ENCODE measurements around the gene UNC45B.
"Not testable (repeated sequence)": the region's sequence is repeated elsewhere in the genome, so short reads cannot be mapped to it uniquely, and the experiment has no call there.

Gene UNC45B, protein sequence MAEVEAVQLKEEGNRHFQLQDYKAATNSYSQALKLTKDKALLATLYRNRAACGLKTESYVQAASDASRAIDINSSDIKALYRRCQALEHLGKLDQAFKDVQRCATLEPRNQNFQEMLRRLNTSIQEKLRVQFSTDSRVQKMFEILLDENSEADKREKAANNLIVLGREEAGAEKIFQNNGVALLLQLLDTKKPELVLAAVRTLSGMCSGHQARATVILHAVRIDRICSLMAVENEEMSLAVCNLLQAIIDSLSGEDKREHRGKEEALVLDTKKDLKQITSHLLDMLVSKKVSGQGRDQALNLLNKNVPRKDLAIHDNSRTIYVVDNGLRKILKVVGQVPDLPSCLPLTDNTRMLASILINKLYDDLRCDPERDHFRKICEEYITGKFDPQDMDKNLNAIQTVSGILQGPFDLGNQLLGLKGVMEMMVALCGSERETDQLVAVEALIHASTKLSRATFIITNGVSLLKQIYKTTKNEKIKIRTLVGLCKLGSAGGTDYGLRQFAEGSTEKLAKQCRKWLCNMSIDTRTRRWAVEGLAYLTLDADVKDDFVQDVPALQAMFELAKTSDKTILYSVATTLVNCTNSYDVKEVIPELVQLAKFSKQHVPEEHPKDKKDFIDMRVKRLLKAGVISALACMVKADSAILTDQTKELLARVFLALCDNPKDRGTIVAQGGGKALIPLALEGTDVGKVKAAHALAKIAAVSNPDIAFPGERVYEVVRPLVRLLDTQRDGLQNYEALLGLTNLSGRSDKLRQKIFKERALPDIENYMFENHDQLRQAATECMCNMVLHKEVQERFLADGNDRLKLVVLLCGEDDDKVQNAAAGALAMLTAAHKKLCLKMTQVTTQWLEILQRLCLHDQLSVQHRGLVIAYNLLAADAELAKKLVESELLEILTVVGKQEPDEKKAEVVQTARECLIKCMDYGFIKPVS

DNA sequence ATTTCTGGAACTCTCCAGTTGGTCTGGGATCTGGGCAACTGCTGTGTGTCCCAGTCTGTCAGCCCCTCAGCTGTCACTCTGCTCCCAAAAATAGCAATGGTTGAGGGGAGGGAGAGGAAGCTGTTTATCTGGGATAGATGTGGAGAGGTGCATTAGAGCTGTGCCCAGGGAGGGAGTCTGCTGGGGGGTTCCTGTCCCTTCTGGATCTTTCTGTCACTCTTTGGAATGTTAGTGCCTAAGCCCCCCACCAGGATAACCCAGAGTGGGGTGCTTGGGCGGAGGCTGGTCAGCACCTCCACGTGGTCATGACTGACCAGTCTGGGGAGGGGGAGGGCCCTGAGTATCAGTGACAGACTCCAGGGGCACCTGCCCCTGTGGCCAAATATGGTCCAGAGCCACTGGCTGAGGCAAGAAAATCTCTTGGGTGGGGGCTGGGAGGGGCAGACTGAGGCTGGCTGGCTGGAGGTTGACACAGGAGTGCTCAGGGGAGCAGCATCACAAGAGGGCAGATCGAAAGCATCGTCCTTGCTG lies at the start of gene UNC45B:
Gene UNC45B, plus strand, starts transcription at position 443 of the 531 bp plus-strand sequence. CDS start 447 bp downstream, outside the sequence.
- Histone ChIP-seq H3K9ac (ENCODE audit: low read depth, low read length) (no peak within 1 kb of the TSS), H3K36me3 (ENCODE audit: insufficient read depth, low read depth, low read length) (no peaks in the 10 kb centered on the region), H3K27me3 (ENCODE audit: insufficient read depth, low read length) (no peaks in the 10 kb centered on the region), H3K4me1 (ENCODE audit: insufficient read depth, low read length) (no peaks in the 10 kb centered on the region), H3K27ac (ENCODE audit: low read length) (no peak within 1 kb of the TSS), H3K4me3 (ENCODE audit: low read length) (no peak within 1 kb of the TSS), H3K9me3 (ENCODE audit: insufficient read depth, low read depth, low read length) (no peaks in the 10 kb centered on the region)

DNA sequence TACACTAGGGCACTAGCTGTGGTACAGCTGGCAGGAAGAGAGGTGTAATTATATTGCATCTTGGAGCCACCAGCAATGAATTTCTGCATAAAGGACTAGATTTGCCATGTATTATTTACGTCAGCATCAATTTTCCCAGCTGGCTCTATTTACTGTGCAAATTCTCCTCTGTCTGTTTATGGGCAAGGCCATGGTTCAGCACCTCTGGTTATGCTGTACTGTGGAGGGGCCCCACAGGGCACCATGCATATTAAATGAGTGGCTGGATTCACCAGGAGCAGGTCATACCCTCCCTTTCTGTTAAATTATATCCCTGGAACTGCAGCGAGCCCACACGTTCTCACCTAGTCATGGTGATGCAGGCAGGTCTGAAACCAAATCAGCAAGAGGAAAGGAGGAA lies 47.7 kb upstream of the UNC45B start:
- H3K36me3 ChIP-seq (ENCODE audit: insufficient read depth, low read depth, low read length): peaks cover 42% of the 10 kb centered on the region
- no peak overlapping the region for H3K4me3 ChIP-seq (ENCODE audit: low read length)

DNA sequence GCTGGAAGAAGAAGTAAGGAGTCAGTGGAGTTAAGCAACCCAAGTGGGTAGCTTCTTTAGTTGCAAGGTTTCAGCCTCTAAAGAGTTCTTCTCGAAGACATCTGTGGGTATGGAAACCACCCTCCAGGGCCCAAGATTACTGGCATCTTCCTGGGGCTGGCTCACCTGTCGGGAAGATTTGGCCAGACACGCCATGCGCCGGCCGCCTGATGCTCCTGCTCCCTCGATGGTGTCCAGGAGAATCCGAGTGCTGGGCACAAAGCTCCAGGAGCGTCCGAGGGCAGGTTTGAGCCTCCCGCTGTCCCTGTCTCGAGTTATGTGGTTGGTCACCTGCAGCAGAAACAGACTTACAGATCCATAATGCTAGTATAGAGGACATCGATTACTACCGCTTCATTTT lies 46.6 kb upstream of the UNC45B start:
- no peak overlapping the region for H3K27ac ChIP-seq (ENCODE audit: low read length)
- H3K9ac ChIP-seq (ENCODE audit: low read depth, low read length): no peak overlapping the region
- peaks cover 47% of the 10 kb centered on the region for H3K36me3 ChIP-seq (ENCODE audit: insufficient read depth, low read depth, low read length)
- no peaks in the 10 kb centered on the region for H3K27me3 ChIP-seq (ENCODE audit: insufficient read depth, low read length)
- H3K4me3 ChIP-seq (ENCODE audit: low read length): no peak overlapping the region
- no peaks in the 10 kb centered on the region for H3K4me1 ChIP-seq (ENCODE audit: insufficient read depth, low read length)
- H3K9me3 ChIP-seq (ENCODE audit: insufficient read depth, low read depth, low read length): no peaks in the 10 kb centered on the region

More for the DNA sequence above, 47.7 kb upstream of the UNC45B start:
- Histone ChIP-seq H3K27ac (ENCODE audit: low read length) (no peak overlapping the region), H3K27me3 (ENCODE audit: insufficient read depth, low read length) (no peaks in the 10 kb centered on the region), H3K4me1 (ENCODE audit: insufficient read depth, low read length) (no peaks in the 10 kb centered on the region), H3K9me3 (ENCODE audit: insufficient read depth, low read depth, low read length) (no peaks in the 10 kb centered on the region), H3K9ac (ENCODE audit: low read depth, low read length) (no peak overlapping the region)

DNA sequence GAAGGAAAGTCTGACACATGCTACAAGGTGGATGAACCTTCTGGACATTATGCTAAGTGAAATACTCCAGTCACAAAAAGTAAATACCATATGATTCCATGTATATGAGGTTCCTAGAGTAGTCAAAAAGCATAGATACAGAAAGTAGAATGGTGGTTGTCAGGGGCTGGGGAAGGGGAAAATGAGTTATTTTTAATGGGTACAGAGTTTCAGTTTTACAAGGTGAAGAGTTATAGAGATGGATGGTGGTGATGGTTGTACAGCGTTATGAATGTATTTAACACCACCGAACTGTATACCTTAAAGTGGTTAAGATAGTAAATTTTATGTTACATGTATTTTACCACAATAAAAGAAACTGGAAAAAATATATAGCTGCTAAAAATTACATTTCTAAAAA lies 45.9 kb upstream of the UNC45B start:
- Histone ChIP-seq H3K4me1 (ENCODE audit: insufficient read depth, low read length) (no peaks in the 10 kb centered on the region), H3K27me3 (ENCODE audit: insufficient read depth, low read length) (no peaks in the 10 kb centered on the region), H3K9me3 (ENCODE audit: insufficient read depth, low read depth, low read length) (no peaks in the 10 kb centered on the region), H3K27ac (ENCODE audit: low read length) (no peak overlapping the region), H3K4me3 (ENCODE audit: low read length) (no peak overlapping the region), H3K9ac (ENCODE audit: low read depth, low read length) (no peak overlapping the region), H3K36me3 (ENCODE audit: insufficient read depth, low read depth, low read length) (peaks cover 53% of the 10 kb centered on the region)

DNA sequence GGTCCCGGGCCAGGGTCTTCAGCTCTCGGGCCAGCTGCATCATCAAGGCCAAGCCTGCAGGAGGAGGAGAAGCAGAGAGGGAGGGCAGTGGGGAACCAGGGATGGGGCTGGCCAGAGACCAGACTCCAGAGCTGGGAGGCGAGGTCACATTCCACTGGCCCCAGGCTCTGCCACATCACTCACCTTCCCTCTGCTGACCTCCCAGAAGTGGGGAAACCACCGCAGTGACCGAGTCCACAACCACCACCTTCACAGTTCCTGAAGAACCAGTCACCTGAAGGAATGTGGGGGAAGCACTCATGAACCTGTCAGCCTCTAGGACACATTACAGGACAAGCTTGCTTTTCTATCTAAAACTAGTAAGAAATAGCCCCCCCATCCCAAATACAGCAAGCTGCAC lies 44.3 kb upstream of the UNC45B start:
- no peaks in the 10 kb centered on the region for H3K9me3 ChIP-seq (ENCODE audit: insufficient read depth, low read depth, low read length)
- H3K27ac ChIP-seq (ENCODE audit: low read length): no peak overlapping the region
- peaks cover 53% of the 10 kb centered on the region for H3K36me3 ChIP-seq (ENCODE audit: insufficient read depth, low read depth, low read length)
- no peaks in the 10 kb centered on the region for H3K4me1 ChIP-seq (ENCODE audit: insufficient read depth, low read length)
- no peak overlapping the region for H3K9ac ChIP-seq (ENCODE audit: low read depth, low read length)
- no peaks in the 10 kb centered on the region for H3K27me3 ChIP-seq (ENCODE audit: insufficient read depth, low read length)
- no peak overlapping the region for H3K4me3 ChIP-seq (ENCODE audit: low read length)

DNA sequence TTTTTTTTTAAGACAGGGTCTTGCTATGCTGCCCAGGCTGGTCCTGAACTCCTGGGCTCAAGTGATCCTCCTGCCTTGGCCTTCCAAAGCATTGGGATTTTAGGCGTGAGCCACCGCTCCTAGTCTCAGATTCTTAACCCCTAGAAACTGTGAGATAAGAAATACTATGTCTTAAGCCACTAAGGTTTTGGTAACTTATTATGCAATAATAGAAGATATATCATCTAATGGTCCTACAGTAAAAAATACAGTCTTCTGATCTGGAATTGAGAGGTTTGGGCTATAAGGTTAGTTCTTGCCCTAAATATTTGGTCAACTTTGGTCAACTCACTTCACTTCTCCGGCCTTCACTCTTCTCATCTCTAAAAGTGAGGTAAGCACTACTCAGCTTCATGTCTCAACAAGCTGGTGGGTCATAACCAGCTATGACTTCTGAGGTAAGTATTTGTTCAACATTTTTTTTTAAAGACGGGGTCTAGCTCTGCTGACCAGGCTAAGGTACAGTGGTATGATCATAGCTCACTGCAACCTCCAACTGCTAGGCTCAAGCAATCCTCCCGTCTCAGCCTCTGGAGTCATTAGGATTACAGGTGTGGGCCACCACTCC lies 42.7 kb upstream of the UNC45B start:
- H3K27me3 ChIP-seq (ENCODE audit: insufficient read depth, low read length): no peaks in the 10 kb centered on the region
- peaks cover 43% of the 10 kb centered on the region for H3K36me3 ChIP-seq (ENCODE audit: insufficient read depth, low read depth, low read length)
- no peaks in the 10 kb centered on the region for H3K4me1 ChIP-seq (ENCODE audit: insufficient read depth, low read length)
- H3K9me3 ChIP-seq (ENCODE audit: insufficient read depth, low read depth, low read length): no peaks in the 10 kb centered on the region
- no peak overlapping the region for H3K27ac ChIP-seq (ENCODE audit: low read length)
- no peak overlapping the region for H3K9ac ChIP-seq (ENCODE audit: low read depth, low read length)
- no peak overlapping the region for H3K4me3 ChIP-seq (ENCODE audit: low read length)

DNA sequence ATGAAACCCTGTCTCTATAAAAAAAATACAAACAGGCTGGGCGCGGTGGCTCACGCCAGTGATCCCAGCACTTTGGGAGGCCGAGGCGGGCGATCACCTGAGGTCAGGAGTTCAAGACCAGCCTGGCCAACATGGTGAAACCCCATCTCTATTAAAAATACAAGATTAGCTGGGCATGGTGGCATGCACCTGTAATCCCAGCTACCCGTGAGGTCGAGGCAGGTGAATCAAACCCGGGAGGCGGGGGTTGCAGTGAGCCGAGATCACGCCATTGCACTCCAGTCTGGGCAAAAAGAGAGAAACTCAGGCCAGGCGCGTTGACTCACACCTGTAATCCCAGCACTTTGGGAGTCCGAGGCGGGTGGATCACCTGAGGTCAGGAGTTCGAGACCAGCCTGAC lies 36.8 kb upstream of the UNC45B start:
- not testable (repeated sequence) for H3K9ac ChIP-seq (ENCODE audit: low read depth, low read length); H3K36me3 ChIP-seq (ENCODE audit: insufficient read depth, low read depth, low read length); H3K4me1 ChIP-seq (ENCODE audit: insufficient read depth, low read length); H3K4me3 ChIP-seq (ENCODE audit: low read length); H3K27ac ChIP-seq (ENCODE audit: low read length); H3K27me3 ChIP-seq (ENCODE audit: insufficient read depth, low read length); H3K9me3 ChIP-seq (ENCODE audit: insufficient read depth, low read depth, low read length)

DNA sequence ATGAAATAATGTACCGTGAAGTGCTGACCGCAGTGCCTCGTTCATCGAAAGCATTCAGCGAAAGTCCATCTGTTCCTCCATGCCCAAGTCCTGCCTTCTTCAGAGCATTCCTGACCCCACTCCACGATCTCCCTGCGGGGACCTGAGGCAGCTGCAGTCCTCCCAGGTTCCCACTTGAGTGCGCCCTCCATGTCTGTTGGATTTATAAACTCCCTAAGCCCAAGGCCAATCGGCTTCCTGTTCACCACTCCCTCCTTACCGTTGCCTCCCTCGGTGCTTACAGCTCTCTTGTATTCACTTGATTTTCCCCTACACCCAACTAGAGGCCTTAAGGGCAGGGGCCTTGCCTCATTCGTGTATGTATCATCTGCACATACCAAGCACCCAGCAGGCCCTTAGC lies 30.8 kb upstream of the UNC45B start:
- Histone ChIP-seq H3K4me1 (ENCODE audit: insufficient read depth, low read length) (no peaks in the 10 kb centered on the region; the same call in 1 of the 2 replicates), H3K36me3 (ENCODE audit: insufficient read depth, low read depth, low read length) (no peaks in the 10 kb centered on the region), H3K9me3 (ENCODE audit: insufficient read depth, low read depth, low read length) (no peaks in the 10 kb centered on the region), H3K9ac (ENCODE audit: low read depth, low read length) (no peak overlapping the region), H3K27me3 (ENCODE audit: insufficient read depth, low read length) (peaks cover 15% of the 10 kb centered on the region), H3K27ac (ENCODE audit: low read length) (no peak overlapping the region), H3K4me3 (ENCODE audit: low read length) (no peak overlapping the region)

DNA sequence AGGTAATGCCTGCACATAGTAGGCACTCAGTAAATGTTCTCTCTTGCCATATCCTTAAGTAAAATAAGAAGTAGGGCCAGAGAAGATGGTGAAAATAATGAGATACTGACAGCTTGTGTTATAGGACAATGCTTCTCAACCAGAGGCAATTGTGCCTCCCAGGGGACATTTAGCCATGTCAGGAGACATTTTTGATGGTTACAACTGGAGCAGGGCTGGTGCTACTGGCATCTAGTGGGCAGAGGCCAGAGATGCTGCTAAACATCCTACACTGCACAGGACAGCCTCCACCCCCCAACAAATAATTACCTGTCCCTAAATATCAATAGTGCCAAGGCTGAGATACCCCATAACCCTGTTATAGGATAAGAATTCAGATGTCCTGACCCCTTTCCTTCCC lies 29.6 kb upstream of the UNC45B start:
- H3K9me3 ChIP-seq (ENCODE audit: insufficient read depth, low read depth, low read length): no peaks in the 10 kb centered on the region
- peaks cover 24% of the 10 kb centered on the region for H3K27me3 ChIP-seq (ENCODE audit: insufficient read depth, low read length)
- no peak overlapping the region for H3K9ac ChIP-seq (ENCODE audit: low read depth, low read length)
- H3K27ac ChIP-seq (ENCODE audit: low read length): no peak overlapping the region
- no peaks in the 10 kb centered on the region for H3K36me3 ChIP-seq (ENCODE audit: insufficient read depth, low read depth, low read length)
- H3K4me3 ChIP-seq (ENCODE audit: low read length): no peak overlapping the region
- H3K4me1 ChIP-seq (ENCODE audit: insufficient read depth, low read length): no peaks in the 10 kb centered on the region; the same call in 1 of the 2 replicates

DNA sequence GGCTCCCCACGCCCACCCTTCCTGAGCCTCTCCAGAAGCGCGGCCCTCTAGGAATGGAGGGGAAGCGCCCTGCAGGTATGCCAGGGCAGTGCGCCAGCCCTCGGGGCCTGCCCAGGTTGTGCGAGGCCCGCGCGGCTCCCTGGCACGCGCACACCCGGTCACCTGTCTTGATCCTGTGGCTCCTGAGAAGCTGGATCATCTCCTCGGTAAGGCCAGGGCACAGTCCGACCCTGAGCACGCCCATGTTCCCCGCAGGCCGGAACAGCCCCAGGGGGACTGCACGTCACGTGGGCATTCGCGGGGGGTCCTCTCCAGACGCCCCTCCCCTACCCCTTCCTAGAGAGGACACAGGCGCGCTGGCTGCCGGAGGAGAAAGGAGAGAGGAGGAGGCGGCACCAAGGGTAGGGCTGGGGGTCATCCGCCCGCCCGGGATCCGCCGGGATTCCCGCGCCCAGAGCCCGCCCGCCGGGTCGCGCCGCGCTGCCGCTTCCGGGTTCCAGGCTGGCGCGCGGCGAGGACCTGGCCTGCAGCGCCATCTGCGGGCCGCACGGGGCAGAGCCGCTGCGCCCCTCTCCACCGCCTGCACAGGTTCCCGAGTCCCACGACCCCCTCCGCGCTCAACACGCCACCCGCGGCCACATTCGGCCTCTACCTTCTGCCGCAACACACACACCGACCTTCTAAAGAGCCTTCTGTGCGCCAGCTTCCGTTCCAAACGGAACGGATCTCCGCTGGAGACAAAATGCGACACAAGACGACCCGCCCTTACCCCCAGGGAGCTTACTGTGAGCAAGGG lies 28.0 kb upstream of the UNC45B start, which contains the start of gene RAD51D:
Gene RAD51D, minus strand, starts transcription at position 491 of the 796 bp plus-strand sequence. Its CDS starts 247 bp downstream, at position 244.
- Histone ChIP-seq H3K27me3 (ENCODE audit: insufficient read depth, low read length) (peaks cover 24% of the 10 kb centered on the region), H3K36me3 (ENCODE audit: insufficient read depth, low read depth, low read length) (no peaks in the 10 kb centered on the region), H3K9me3 (ENCODE audit: insufficient read depth, low read depth, low read length) (no peaks in the 10 kb centered on the region), H3K4me1 (ENCODE audit: insufficient read depth, low read length) (no peaks in the 10 kb centered on the region; the same call in 1 of the 2 replicates), H3K4me3 (ENCODE audit: low read length) (peak within 1 kb of the TSS; percentile 72), H3K27ac (ENCODE audit: low read length) (no peak within 1 kb of the TSS), H3K9ac (ENCODE audit: low read depth, low read length) (peak within 1 kb of the TSS; percentile 69; the same call in 1 of the 2 replicates)
